HG03159 (cell line): Measurements from ENCODE around the gene TRIP11.
"Not testable (repeated sequence)": the region's sequence is repeated elsewhere in the genome, so short reads cannot be mapped to it uniquely, and the experiment has no call there.

Source experiments
- ATAC-seq: cut with Tn5 transposase; IDR thresholded peaks from one replicate; pipeline ENCODE4 v1.9.1; 2021; ENCODE audit warnings: mild to moderate bottlenecking, moderate library complexity; ENCODE audit not compliant: unreplicated experiment

TRIP11 gene

GRCh38 chr14:92039719-92040430 lies at the start of gene TRIP11:
Gene TRIP11 (minus strand): TSS chr14:92040059. CDS start chr14:92039685, 374 bp downstream.
- peak; percentile 94 for ATAC-seq

GRCh38 chr14:92088494-92088893 lies 48.6 kb upstream of the TRIP11 start:
- ATAC-seq, result no peak

GRCh38 chr14:92074555-92074954 lies 34.7 kb upstream of the TRIP11 start:
- no peak for ATAC-seq

GRCh38 chr14:92058006-92058917 lies 18.4 kb upstream of the TRIP11 start:
- no peak for ATAC-seq

- no peak for ATAC-seq
Observed at GRCh38 chr14:92049781-92050180, 9.9 kb upstream of the TRIP11 start.

GRCh38 chr14:92049221-92049620 lies 9.4 kb upstream of the TRIP11 start:
- not testable (repeated sequence) for ATAC-seq

- not testable (repeated sequence) for ATAC-seq
Observed at GRCh38 chr14:92045904-92046303, 6.0 kb upstream of the TRIP11 start.

GRCh38 chr14:92041766-92042165 lies 1.9 kb upstream of the TRIP11 start:
- ATAC-seq, result not testable (repeated sequence)

- ATAC-seq, result no peak
Observed at GRCh38 chr14:92041203-92041602, 1.3 kb upstream of the TRIP11 start.

GRCh38 chr14:92040431-92041051 lies 682 bp upstream of the TRIP11 start:
- ATAC-seq, result no peak

- ATAC-seq, result peak; percentile 18
Observed at GRCh38 chr14:92039063-92039718, 668 bp downstream of the TRIP11 start.

- no peak for ATAC-seq
Observed at GRCh38 chr14:92037989-92038388, 1.9 kb downstream of the TRIP11 start.

GRCh38 chr14:92035890-92036289 lies 4.0 kb downstream of the TRIP11 start:
- ATAC-seq, result no peak

- ATAC-seq, result no peak
Observed at GRCh38 chr14:92033906-92034687, 5.8 kb downstream of the TRIP11 start.

- ATAC-seq, result no peak
Observed at GRCh38 chr14:92033433-92033832, 6.4 kb downstream of the TRIP11 start.

- ATAC-seq, result no peak
Observed at GRCh38 chr14:92026548-92027190, 13.2 kb downstream of the TRIP11 start.

- no peak for ATAC-seq
Observed at GRCh38 chr14:92022036-92022435, 17.8 kb downstream of the TRIP11 start.

GRCh38 chr14:92021523-92021922 lies 18.3 kb downstream of the TRIP11 start:
- no peak for ATAC-seq

GRCh38 chr14:92014040-92014439 lies 25.8 kb downstream of the TRIP11 start:
- ATAC-seq, result no peak
